Mesodermal cell (in vitro differentiated cells): ENCODE results near the gene PVALEF.
"Not testable (repeated sequence)": the region's sequence is repeated elsewhere in the genome, so short reads cannot be mapped to it uniquely, and the experiment has no call there.

Experiments used
- H3K27ac ChIP-seq: 2 replicates; pipeline ENCODE4 v1.7.0; 2013; ENCODE audit warnings: mild to moderate bottlenecking, low read depth, low read length, moderate library complexity; ENCODE audit not compliant: severe bottlenecking
- H3K36me3 ChIP-seq: 2 replicates; pipeline ENCODE4 v1.7.1; 2013; ENCODE audit warnings: mild to moderate bottlenecking, low read length, moderate library complexity; ENCODE audit not compliant: control insufficient read depth, insufficient read depth
- H3K4me1 ChIP-seq: one replicate; pipeline ENCODE4 v1.7.1; 2013; ENCODE audit warnings: mild to moderate bottlenecking, low read length; ENCODE audit not compliant: insufficient read depth, control insufficient read depth, poor library complexity, severe bottlenecking
- H3K4me3 ChIP-seq: 2 replicates; pipeline ENCODE4 v1.7.0; 2013; ENCODE audit warnings: low read length, control low read depth, mild to moderate bottlenecking; ENCODE audit not compliant: insufficient read depth, poor library complexity, severe bottlenecking; ENCODE audit errors: extremely low read depth
- H3K9me3 ChIP-seq: 2 replicates; pipeline ENCODE4 v1.7.1; 2013; ENCODE audit warnings: mild to moderate bottlenecking, low read length, moderate library complexity; ENCODE audit not compliant: control insufficient read depth
- WGBS, 2 experiments: methylation state at CpG; one replicate each; pipeline ENCODE4 v1.1.5; 2013; ENCODE audit warnings: missing lambda C conversion rate in 2 of 2; ENCODE audit not compliant: insufficient coverage in 2 of 2; 5-methylcytosine and 5-hydroxymethylcytosine counted together

The PVALEF gene

GRCh38 chr17:81221842-81222619 lies 56.7 kb downstream of the PVALEF start:
- Histone ChIP-seq H3K4me1 (peaks cover 8% of the 10 kb centered on the region), H3K36me3 (peaks cover 13% of the 10 kb centered on the region), H3K9me3 (peaks cover 2% of the 10 kb centered on the region), H3K27ac (no peak overlapping the region), H3K4me3 (peak overlapping the region; percentile 89)
- WGBS, 2 experiments, result 26 to 44% methylated on average over 14 to 20 of the region's 24 CpGs

- 0% methylated on average over 25 to 30 of the region's 30 CpGs for WGBS, 2 experiments
- Histone ChIP-seq H3K27ac (no peak overlapping the region), H3K9me3 (peaks cover 4% of the 10 kb centered on the region), H3K36me3 (peaks cover 11% of the 10 kb centered on the region), H3K4me1 (peaks cover 8% of the 10 kb centered on the region), H3K4me3 (peak overlapping the region; percentile 89)
Measured at GRCh38 chr17:81222620-81222905, 57.3 kb downstream of the PVALEF start.

- Histone ChIP-seq H3K9me3 (peaks cover 4% of the 10 kb centered on the region), H3K4me3 (peak within 1 kb of the TSS; percentile 89), H3K4me1 (peaks cover 8% of the 10 kb centered on the region), H3K36me3 (peaks cover 9% of the 10 kb centered on the region), H3K27ac (no peak within 1 kb of the TSS)
- WGBS, 2 experiments, result 2 to 3% methylated on average over 44 to 66 of the region's 79 CpGs
Measured at GRCh38 chr17:81222906-81223761, 57.8 kb downstream of the PVALEF start, which contains the start of gene CEP131. CEP131 (minus strand) TSS chr17:81222965; CDS start chr17:81220056, 2,909 bp downstream.

- H3K36me3 ChIP-seq, result peaks cover 9% of the 10 kb centered on the region
- WGBS, 2 experiments, result 74 to 84% methylated on average over 11 of the region's 11 CpGs
- H3K9me3 ChIP-seq, result peaks cover 4% of the 10 kb centered on the region
- peaks cover 8% of the 10 kb centered on the region for H3K4me1 ChIP-seq
- no peak overlapping the region for H3K27ac ChIP-seq
- H3K4me3 ChIP-seq, result peak overlapping the region; percentile 23
Measured at GRCh38 chr17:81223762-81224130, 58.4 kb downstream of the PVALEF start.

GRCh38 chr17:81227630-81228029 lies 62.3 kb downstream of the PVALEF start:
- no CpG with 5 or more reads among the region's 2 CpGs for WGBS, 2 experiments
- H3K4me3 ChIP-seq, H3K9me3 ChIP-seq, H3K4me1 ChIP-seq, H3K27ac ChIP-seq: not testable (repeated sequence)
- peaks cover 31% of the 10 kb centered on the region for H3K36me3 ChIP-seq

- H3K4me3 ChIP-seq, result no peak overlapping the region
- peaks cover 37% of the 10 kb centered on the region for H3K36me3 ChIP-seq
- WGBS, 2 experiments, result 91 to 93% methylated on average over 6 to 8 of the region's 9 CpGs
- H3K9me3 ChIP-seq, result peaks cover 4% of the 10 kb centered on the region
- H3K27ac ChIP-seq, result no peak overlapping the region
- H3K4me1 ChIP-seq, result no peaks in the 10 kb centered on the region
Measured at GRCh38 chr17:81228420-81228819, 63.1 kb downstream of the PVALEF start.

- Histone ChIP-seq H3K27ac (no peak overlapping the region), H3K36me3 (peaks cover 41% of the 10 kb centered on the region), H3K9me3 (peaks cover 4% of the 10 kb centered on the region), H3K4me1 (no peaks in the 10 kb centered on the region), H3K4me3 (no peak overlapping the region)
- 91 to 97% methylated on average over 16 to 30 of the region's 32 CpGs for WGBS, 2 experiments
Measured at GRCh38 chr17:81228834-81229665, 63.7 kb downstream of the PVALEF start.

- WGBS, 2 experiments, result 87 to 93% methylated on average over 14 of the region's 14 CpGs
- Histone ChIP-seq H3K4me1 (no peaks in the 10 kb centered on the region), H3K27ac (no peak overlapping the region), H3K4me3 (no peak overlapping the region), H3K9me3 (peaks cover 4% of the 10 kb centered on the region), H3K36me3 (peaks cover 45% of the 10 kb centered on the region)
Measured at GRCh38 chr17:81229666-81229920, 64.3 kb downstream of the PVALEF start.

GRCh38 chr17:81230043-81230820 lies 64.9 kb downstream of the PVALEF start:
- peaks cover 45% of the 10 kb centered on the region for H3K36me3 ChIP-seq
- H3K27ac ChIP-seq, result no peak overlapping the region
- H3K4me3 ChIP-seq, result no peak overlapping the region
- 96 to 99% methylated on average over 16 to 17 of the region's 26 CpGs for WGBS, 2 experiments
- peaks cover 4% of the 10 kb centered on the region for H3K9me3 ChIP-seq
- H3K4me1 ChIP-seq, result peaks cover 3% of the 10 kb centered on the region

GRCh38 chr17:81231121-81231645 lies 65.9 kb downstream of the PVALEF start:
- Histone ChIP-seq H3K27ac (no peak overlapping the region), H3K4me1 (peaks cover 8% of the 10 kb centered on the region), H3K9me3 (peaks cover 4% of the 10 kb centered on the region), H3K36me3 (peaks cover 45% of the 10 kb centered on the region), H3K4me3 (no peak overlapping the region)
- WGBS, 2 experiments, result 94 to 95% methylated on average over 23 to 31 of the region's 31 CpGs
